Activated gamma-delta T cell treated with Interleukin-2 at 50 U/mL for 16 hours (primary cell): Measurements from ENCODE around the gene DIP2C.
"Not testable (repeated sequence)": the region's sequence is repeated elsewhere in the genome, so short reads cannot be mapped to it uniquely, and the experiment has no call there.

ENCODE experiments used
- DNase-seq: peaks from one replicate; pipeline ENCODE4 v3.0.0-alpha.2; 2020

The DIP2C gene

GRCh38 chr10:689452-690371 is at the start of gene DIP2C:
Gene DIP2C, minus strand, starts transcription at chr10:689668. Its CDS starts 90 bp downstream, at chr10:689578.
- DNase-seq, result no peak

DNA sequence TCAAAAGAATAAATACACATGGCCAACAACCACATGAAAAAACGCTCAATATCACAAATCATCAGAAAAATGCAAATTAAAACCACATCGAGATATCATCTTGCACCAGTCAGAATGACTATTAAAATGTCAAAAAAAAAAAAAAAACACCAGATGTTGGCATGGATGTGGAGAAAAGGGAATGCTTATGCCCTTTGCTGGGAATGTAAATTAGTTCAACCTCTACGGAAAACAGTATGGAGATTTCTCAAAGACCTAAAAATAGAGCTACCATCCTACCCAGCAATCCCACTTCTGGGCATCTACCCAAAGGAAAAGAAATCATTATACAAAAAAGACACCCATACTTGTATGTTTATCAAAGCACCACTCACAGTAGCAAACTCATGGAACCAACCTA is 45.0 kb upstream of the DIP2C start:
- no peak for DNase-seq

GRCh38 chr10:733086-733485 is 43.6 kb upstream of the DIP2C start:
- no peak for DNase-seq

DNA sequence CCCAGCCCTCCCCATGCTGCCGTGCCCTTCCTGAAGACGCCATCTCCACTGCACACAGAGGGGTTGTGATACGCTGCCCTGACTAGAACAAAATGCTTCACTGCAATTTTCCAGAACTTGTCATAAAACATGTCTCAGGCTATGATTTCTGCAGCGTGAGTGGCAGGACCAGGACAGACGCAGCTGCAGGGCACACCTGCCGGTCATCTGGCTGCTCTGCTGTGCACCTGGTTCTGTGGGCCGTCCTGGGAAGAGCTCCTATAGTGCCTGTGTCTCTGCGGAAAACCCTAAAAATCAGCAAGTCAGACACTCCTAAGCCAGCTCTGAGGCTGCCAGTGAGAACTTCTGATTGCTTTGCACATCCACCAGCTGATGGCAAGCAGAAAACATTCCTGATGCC is 39.7 kb upstream of the DIP2C start:
- no peak for DNase-seq

GRCh38 chr10:728603-729002 is 39.1 kb upstream of the DIP2C start:
- DNase-seq, result no peak

DNA sequence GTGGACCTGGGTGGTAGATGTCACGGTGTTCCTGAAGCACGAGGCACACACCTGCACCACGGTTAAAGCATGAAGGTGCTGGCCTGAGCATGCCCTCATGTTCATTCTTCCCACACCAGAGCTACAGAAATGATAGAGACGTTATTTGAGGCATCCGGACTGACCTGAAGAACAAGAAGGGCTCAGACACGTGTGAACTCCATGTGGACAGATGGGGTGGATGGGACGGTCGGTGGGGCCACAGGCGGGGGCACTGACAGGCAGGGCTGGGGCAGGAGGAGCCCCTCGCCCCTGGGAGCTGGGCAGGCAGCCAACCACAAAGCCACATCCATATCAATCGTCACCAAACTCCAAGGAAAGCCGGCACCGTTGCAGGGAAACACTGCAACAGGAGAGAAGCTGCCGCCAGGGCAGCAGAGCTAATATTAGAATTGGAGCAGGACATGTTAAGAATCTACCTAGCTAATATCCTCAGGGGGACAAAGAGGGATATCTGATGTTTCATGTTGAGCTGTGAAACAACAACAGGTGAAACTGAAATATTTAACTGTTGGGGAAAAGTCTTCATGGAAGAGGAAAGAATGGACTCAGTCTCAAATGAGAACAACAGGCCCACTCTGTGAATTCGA is 37.8 kb upstream of the DIP2C start:
- DNase-seq, result no peak

DNA sequence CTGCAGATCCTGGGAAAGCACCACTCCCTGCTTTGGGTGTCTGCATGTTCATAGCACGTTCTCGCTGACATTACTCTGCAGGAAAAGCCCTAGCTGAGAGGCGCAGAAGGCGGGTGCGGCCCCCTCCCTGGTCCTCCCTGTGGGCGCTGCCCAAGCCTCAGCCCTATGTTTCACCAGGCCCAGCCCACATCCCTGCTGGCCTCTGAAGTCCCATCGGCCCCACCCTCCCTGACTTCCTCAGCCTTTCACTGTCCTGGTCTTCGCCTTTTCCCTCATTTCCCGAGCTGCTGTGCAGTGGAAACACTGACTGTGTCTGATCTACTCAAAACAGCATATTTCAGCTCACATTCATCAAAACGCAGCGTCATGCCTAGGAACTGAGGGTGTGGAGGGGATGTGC is 36.3 kb upstream of the DIP2C start:
- DNase-seq, result no peak

DNA sequence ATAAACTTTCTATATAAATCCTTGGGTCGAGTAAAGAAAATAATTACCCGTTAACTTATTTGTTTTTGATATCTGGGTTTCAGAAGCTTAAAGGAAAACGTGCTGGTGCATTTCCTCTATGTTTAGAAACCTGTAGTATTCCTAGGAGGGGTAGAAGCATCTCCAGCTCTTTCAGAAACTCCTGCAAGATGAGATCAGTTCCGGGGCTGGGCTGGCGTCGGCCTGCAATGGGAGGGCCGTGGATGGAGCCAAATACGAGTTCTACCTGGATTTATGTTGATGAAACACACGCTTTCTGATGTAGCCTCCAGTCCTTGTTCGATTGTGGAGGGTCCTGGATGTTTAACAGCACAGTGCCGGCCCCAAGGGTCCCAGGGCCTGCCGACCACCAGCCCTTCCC is 35.8 kb upstream of the DIP2C start:
- no peak for DNase-seq

GRCh38 chr10:723973-724372 is 34.5 kb upstream of the DIP2C start:
- no peak for DNase-seq

DNA sequence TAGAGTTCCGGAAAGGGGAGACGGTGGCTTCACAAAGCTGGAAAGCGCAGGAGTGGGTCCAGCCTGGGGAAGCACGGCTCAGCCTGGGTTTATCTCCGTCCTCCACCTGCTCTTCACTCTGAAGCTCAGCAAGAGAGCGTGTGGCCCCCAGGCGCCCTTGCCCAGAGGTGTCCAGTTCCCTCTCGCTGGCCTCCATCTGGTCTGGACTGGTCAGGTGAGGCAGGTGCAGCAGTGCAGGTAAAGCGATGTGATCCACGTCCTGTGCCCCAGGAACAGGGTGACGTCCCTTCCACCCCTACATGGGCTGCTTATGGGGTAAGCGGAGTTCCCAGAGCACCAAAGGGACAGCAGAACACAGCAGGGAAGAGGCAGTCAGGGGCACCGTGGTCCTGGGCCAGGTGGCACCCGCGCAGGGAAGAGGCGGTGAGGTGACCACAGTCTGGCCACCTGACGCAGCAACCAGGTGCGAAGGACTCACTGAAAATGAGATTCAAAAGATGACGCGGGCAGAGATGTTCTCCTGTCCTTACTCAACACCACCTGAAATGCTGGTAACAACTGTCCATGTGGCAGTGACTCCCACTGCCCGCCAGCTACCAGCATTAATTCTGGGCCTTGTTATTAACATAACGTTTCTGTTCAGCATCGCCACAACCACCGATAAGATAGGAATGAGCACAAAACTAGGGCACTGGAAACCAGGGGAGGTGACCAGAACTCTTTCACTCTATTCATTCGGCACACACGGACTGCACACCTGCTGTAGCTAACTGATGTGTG is 33.0 kb upstream of the DIP2C start:
- no peak for DNase-seq

DNA sequence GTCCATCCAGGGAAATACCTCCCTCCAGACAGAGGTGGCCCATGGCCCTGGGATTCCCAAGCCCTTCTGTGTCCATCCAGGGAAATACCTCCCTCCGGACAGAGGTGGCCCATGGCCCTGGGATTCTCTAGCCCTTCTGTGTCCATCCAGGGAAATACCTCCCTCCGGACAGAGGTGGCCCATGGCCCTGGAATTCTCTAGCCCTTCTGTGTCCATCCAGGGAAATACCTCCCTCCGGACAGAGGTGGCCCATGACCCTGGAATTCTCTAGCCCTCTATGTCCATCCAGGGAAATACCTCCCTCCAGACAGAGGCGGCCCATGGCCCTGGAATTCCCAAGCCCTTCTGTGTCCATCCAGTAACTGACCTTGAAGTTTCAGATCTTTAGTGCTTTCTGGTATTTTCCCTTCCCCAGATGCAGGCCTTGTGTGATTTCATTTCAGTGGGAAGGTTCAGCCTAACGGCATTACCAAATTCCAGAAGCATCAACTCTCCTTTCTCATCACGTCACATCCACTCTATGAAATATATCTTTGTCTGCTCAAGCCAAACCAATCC is 28.8 kb upstream of the DIP2C start:
- no peak for DNase-seq

DNA sequence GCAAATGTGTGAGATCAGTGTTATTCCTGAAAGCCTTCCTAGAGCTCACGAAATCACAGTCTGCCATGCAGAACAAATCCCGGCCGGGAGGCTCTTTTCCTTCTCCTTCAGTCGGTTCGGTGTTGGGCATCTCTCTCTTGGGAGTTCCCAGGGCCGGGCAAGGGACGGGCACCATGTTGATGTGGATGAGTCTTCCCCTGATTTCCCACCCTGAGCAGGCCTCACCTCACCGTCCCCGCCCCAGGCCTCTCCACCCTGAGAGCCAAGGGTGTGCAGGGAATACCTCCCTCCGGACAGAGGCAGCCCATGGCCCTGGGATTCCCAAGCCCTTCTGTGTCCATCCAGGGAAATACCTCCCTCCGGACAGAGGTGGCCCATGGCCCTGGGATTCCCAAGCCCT is 28.0 kb upstream of the DIP2C start:
- no peak for DNase-seq

DNA sequence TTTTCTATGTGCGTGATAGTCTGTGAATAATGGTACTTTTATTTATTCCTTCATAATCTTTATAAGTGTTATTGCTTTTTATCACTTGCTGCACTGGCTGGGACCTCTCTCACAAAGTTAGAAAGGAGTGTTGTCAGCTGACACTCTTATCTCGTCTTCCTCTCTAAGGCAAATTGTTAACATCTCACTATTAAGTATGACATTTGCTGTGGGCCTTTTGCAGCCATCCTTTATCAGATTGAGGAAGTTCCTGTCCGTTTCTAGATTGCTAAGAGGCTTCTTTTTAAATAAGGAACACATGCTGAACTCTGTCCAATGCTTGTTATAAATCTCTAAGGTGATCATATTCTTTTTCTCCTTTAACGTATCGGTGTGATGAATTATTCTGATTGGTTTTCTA is 27.4 kb upstream of the DIP2C start:
- DNase-seq, result no peak

- no peak for DNase-seq
These were observed 24.7 kb upstream of the DIP2C start for GRCh38 chr10:714214-714613.

- no peak for DNase-seq
These were observed 23.1 kb upstream of the DIP2C start for GRCh38 chr10:712575-712974.

GRCh38 chr10:712089-712488 is 22.6 kb upstream of the DIP2C start:
- no peak for DNase-seq

GRCh38 chr10:707861-708260 is 18.4 kb upstream of the DIP2C start:
- no peak for DNase-seq

GRCh38 chr10:707456-707855 is 18.0 kb upstream of the DIP2C start:
- DNase-seq, result no peak

- DNase-seq, result no peak
These were observed 13.7 kb upstream of the DIP2C start for GRCh38 chr10:703118-703517.

GRCh38 chr10:700183-700582 is 10.7 kb upstream of the DIP2C start:
- DNase-seq, result not testable (repeated sequence)

DNA sequence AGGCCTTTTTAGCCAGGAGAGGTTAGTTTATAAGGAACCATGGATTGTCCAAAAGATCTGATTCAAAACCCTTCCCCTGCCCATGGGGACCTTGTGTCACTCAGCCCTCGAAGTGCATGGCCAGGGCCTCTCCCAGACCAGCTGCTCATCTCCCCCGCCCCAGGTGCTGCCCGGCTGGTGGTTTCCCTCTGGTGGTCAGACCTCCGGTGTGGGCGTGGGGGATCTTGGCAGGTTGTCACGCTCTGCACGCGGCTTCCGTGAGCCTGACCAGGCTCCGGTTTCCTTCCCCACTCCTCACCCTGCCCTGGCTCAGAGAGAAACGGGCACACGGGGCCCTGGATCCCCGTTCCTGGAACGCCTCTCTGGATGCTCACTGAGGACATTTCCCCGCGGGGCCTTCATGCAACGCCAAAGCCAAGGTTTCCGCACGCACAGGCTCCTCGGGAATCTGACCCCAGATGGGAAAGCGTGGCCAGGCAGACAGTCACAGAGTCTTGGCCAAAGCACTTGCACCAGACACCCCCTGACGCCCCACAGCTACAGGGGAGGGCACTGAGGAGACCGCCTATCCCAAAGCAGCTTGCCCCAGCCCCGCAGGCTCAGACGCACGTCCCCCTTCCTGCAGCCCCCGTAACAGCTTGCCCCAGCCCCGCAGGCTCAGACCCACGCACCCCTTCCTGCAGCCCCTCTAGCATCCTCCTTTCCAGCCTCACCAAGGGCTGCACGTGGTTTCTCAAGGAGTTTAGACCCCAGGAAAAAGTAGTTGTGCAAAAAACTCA is 7.8 kb upstream of the DIP2C start:
- no peak for DNase-seq

DNA sequence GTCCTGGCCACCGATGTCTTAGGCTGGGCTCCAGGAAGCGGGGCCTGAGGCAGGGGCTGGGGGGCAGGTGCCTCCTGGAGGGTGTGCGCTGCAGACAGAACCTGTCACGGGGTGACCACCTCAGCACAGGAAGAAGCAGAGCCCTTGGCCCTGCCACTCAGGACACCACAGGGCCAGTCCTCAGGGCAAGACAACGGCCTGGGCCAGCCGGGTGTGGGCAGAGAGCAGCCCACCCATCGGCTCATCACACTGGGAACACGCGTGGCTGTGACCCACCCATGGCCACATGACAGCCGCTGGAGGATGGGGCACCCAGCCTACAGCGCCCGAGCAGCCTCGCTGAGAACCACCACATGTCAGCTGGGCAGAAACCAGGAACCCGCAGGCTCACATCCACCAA is 5.9 kb upstream of the DIP2C start:
- DNase-seq, result no peak

- no peak for DNase-seq
These were observed 4.0 kb upstream of the DIP2C start for GRCh38 chr10:693506-693905.
